Astrocyte (in vitro differentiated cells and primary cell): ENCODE measurements around the gene DNAH17.

Experiments
- CTCF ChIP-seq: IDR thresholded peaks from 2 replicates; pipeline ENCODE4 v1.5.1; 2011; ENCODE audit warnings: low read depth, mild to moderate bottlenecking, inconsistent platforms, low read length, moderate library complexity; ENCODE audit not compliant: insufficient read depth
- EZH2 ChIP-seq: IDR thresholded peaks from 2 replicates; pipeline ENCODE4 v1.6.1; 2012; ENCODE audit warnings: mild to moderate bottlenecking, low read length, inconsistent platforms; ENCODE audit not compliant: insufficient read depth

DNA sequence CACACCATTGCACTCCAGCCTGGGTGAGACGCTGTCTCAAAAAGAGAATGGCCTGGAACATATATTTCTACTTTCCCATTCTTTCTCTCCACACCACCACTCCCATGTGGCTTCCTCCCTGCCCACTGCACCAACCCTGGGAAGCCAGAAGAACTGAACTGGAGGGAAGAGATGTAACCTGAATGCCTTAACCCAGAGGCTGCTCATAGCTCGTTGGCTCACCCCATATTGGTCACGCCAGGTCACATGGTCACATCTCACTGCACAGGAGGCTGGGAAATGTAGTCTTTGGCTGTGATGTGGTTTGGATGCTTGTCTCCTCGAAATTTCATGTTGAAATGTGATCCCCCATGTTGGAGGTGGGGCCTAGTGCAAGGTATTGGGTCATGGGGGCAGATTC, 5.9 kb upstream of the DNAH17 start:
- no peak for TF ChIP-seq CTCF
- no peak for TF ChIP-seq EZH2
